Islet of Langerhans (tissue), 1 donor: Measurements from ENCODE around the gene UBE2G1.
"Not testable (repeated sequence)": the region's sequence is repeated elsewhere in the genome, so short reads cannot be mapped to it uniquely, and the experiment has no call there.

ENCODE experiments used
- FAIRE-seq: peaks from one replicate; lab custom pipeline; 2011; peaks lifted over from hg19 to GRCh38; lab: Jason Lieb, UNC

The UBE2G1 gene

DNA sequence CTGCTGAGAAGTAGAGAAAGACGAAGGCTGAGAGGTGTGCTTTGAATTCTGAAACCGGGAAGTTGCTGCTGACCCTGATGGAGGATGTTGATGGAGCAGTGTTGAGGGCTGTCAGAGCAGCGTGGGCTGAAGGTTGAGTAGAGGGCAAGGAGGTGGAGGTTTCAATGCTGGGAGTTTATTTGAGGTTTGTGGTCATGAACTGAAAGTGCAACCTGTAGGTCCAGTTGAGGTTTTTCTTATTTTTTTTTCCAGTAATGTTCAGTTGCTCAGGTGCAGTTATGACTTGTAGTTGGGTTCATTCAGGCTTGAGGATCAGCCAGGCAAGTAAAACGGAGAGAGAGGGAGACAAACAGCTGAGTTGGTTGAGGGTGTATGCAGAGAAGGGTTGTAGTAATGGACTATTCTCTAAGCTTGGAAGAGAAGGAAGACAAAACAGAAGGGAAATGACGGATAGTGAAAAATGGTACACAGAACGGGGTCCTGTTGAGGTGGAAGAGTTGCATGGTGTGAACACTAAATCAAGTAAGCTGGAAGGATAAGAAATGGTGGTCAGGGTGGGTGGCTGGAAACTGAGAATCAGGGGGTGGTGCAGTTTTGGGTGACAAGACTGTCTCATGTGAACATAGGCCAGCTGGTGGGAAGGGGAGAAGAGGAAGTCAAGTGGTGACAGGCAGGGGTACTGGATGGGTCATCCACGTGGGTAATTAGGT lies 8.7 kb upstream of the UBE2G1 start:
- FAIRE-seq = peak; percentile 51

- FAIRE-seq = no peak
Observed at GRCh38 chr17:4369557-4370230, 3.2 kb upstream of the UBE2G1 start.

- FAIRE-seq = no peak
Observed at GRCh38 chr17:4368341-4368740, 1.9 kb upstream of the UBE2G1 start.

GRCh38 chr17:4367177-4367576 lies 702 bp upstream of the UBE2G1 start:
- not testable (repeated sequence) for FAIRE-seq

GRCh38 chr17:4365628-4366326 lies 698 bp downstream of the UBE2G1 start:
- FAIRE-seq = no peak

- FAIRE-seq = no peak
Observed at GRCh38 chr17:4365103-4365627, 1.3 kb downstream of the UBE2G1 start.

DNA sequence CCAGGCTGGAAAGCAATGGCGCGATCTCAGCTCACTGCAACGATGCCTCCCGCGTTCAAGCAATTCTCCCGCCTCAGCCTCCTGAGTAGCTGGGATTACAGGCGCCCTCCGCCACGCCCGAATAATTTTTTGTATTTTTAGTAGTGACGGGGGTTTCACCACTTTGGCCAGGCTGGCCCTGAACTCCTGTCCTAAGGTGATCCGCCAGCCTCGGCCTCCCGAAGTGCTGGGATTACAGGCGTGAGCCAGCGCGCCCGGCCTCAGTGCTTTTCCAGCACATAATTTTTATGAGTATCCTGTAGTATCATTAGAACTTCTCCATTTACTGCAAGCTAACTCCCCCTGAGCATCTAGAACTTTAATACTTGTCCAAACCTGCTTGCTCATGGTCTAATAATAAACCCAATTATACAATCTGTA lies 1.8 kb downstream of the UBE2G1 start:
- FAIRE-seq = no peak

- peak; percentile 97 for FAIRE-seq
Observed at GRCh38 chr17:4362141-4362540, 4.3 kb downstream of the UBE2G1 start.

DNA sequence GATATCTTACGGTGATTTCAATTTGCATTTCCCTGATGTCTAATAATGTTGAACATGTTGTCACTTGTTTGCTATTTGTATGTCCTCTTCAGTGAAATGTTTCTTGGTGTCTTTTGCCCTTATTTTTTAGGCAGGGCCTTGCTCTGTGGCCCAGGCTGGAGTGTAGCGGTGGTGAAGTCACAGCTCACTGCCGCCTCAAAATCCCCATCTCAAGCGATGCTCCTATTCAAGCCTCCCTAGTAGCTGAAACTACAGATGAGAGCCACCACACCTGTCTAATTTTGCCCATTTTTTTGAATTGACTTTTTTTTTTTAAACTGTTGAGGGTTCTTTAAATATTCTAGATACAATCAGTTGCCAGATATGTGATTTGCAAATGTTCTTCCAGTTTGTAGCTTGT lies 8.3 kb downstream of the UBE2G1 start:
- FAIRE-seq = no peak

DNA sequence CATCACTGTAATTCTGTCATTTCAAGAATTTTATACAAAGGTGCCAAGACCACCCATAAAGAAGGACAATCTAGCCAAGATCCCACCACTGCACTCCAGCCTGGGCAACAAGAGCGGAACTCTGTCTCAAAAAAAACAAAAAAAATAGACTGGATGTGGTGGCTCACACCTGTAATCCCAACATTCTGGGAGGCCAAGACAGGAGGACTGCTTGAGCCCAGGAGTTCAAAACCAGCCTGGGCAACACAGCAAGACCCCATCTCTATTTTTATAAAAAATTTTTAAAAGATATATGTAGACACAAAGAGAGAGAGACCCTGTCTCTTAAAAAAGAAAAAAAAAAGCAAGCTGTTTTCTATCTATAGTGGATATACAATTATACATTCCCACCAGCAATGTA lies 8.8 kb downstream of the UBE2G1 start:
- no peak for FAIRE-seq

DNA sequence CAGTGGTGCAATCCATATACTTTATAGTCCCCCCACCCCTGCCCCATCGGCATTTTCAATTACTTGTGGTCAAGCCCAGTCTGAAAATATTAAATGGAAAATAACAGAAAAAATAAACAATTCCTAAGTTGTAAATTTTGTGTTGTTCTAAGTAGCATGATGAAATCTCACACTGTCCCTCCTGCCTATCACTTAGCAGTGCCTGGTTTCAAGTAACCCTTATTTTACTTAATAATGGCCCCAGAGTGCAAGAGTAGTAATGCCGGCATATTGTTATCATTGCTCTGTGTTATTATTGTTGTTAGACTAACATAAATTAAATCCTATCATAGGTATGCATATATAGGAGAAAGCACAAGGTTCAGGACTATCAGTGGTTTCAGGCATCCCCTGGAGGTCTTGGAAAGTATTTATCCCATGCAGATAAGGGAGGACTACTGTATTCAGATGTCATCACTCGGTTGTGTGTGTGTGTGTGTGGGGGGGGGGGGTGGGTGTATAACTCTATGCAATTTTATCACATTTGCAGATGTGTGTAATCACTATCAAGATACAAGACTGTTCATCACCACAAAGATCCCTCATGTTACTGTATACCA lies 9.3 kb downstream of the UBE2G1 start:
- FAIRE-seq = no peak

DNA sequence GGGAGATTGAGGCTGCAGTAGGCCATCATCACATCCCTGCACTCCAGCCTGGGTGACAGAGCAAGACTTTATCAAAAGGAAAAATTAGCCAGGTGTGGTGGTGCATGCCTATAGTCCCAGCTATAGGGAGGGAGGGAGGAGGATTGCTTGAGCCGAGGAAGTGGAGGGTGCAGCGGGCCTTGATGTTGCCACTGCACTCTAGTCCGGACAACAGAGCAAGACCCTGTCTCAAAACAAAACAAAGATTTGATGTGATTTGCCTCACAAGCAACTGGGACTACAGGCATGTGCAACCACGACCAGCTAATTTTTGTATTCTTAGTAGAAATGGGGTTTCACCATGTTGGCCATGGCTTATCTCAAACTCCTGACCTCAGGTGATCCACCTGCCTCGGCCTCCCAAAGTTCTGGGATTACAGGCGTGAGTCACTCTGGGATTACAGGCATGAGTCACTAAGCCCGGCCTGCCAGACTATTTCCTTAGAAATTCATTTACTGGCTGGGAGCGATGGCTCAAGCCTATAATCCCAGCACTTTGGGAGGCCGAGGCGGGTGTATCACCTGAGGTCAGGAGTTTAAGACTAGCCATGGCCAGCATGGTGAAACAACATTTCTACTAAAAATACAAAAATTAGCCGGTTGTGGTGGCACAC lies 11.5 kb downstream of the UBE2G1 start:
- FAIRE-seq = no peak

- no peak for FAIRE-seq
Observed at GRCh38 chr17:4354206-4354605, 12.3 kb downstream of the UBE2G1 start.

DNA sequence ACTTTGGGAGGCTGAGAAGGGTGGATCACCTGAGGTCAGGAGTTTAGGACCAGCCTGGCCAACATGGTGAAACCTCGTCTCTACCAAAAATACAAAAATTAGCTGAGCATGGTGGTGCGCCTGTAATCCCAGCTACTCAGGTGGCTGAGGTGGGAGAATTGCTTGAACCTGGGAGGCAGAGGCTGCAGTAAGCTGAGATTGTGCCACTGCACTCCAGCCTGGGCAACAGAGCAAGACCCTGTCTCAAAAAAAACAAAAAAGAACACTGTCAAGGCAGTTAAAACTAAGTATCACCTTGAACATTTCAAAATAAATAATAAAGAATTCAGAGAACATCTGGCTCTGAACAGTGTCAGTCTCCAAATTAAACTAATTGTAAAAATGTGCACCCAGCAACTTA lies 16.3 kb downstream of the UBE2G1 start:
- FAIRE-seq = not testable (repeated sequence)

- FAIRE-seq = no peak
Observed at GRCh38 chr17:4345581-4346252, 20.8 kb downstream of the UBE2G1 start.

GRCh38 chr17:4344926-4345325 lies 21.5 kb downstream of the UBE2G1 start:
- FAIRE-seq = no peak

DNA sequence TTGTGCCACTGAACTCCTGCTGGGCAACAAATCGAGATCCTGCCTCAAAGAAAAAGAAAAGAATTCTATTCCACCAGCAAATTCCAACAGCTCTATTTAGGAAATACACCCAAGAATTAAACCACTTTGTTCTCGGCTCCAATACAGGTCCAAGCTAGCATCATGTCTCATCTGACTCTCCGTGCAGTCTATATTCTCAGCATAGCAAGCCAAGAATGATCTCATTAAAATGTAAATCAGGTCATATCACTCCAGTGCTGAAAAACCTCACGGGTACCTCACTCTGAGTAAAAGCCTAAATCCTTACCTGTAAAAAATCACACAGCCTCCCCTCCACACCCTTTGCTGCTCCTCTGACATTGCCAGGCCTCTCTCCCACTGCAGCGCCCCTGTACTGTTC lies 23.9 kb downstream of the UBE2G1 start:
- no peak for FAIRE-seq

DNA sequence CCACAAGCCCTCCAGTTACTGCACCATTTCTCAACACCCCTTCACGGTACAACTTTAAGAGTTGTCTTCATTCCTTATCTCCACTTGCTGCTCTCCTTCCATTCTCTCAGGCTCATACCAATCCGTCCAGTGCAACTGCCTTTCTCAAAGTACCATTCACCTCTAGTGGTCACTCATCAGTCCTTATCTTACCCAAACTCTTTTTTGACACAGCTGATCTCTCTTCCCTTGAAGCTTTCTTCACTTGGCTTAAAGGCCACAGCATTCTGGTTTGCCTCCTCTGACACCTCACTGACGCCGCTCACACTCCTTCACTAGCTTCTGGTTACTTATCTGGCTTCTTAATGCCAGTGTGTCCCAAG lies 24.9 kb downstream of the UBE2G1 start:
- FAIRE-seq = no peak

DNA sequence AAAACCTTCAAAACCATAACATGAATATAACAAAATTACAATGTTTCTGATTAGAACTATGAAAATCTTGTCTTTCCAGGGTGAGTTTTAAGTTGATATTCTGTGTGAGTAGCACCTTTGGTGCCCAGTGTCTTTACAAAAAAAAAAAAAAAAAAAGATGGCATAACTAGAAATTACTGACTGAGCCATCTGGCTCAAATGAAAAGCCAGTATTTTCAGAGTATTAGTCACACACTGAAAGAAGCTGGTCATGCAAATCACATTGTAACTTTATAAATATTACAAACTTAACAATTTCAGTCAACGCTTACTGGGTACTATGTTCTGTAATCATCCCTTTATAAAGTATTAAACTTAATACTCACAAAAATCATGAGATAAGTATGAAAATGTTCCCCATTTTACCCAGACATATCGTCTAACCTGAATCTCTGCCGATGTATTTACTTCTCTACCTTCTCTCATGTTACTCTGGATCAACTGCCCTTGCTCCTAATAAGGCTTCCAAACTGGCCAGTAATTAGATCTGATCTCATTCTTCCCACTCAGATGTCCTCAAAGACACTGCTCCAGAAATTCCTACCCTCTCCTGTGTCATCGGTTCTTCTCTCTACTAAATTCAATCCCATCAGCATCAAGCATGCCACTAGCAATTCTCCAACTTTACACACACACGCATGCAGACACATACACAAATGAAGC lies 25.4 kb downstream of the UBE2G1 start:
- no peak for FAIRE-seq

DNA sequence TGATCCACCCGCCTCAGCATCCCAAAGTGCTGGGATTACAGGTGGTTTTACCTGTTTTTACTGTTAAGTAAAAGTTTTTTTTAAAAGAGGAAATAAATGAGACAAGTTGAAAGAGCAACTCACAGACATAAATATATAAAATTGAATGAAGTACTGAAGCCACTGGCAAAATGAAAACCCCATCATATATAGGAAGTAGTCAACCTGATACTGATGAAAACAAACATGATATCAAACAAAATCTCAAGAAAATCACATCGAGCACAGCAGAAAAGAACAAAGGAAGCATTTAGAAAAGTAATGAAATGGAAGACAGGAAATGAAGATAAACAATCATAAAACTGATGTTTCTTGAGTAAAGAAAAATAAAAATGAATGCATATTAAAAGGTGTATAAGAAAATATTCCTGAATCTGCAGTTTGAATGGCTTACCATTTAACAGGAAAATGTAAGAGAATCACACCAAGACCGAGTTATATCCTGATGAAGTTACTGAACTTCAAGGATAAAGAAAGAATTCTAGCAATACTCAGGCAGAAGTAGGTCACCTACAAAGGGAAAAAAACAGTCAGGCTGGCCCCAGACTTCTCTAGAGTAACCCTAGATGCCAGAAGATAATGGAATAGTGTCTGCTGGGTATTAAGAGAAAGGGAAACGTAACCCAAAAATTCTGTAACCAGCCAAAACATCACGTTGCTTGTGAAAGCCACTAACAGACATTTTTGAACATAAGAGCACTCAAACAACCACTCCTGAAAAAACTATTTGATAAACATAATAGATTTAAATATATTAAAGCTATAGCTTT lies 31.5 kb downstream of the UBE2G1 start:
- FAIRE-seq = no peak
